Fibroblast of lung (primary cell): ENCODE data around the gene PRLR.

Experiments
- EZH2 ChIP-seq: IDR thresholded peaks from 2 replicates; pipeline ENCODE4 v1.5.1; 2012; ENCODE audit warnings: low read length, control low read depth, mild to moderate bottlenecking; ENCODE audit errors: missing control alignments
- TF ChIP-seq, protein P1 (sequence below), 2 donors: IDR thresholded peaks in 1 of 2; conservative IDR thresholded peaks in 1 of 2; 1 replicate in 1 of 2; 2 replicates in 1 of 2; pipeline ENCODE4 v1.5.1; 2011 to 2012; ENCODE audit warnings: low read length in 2 of 2, control low read depth in 1 of 2, inconsistent platforms in 1 of 2, low read depth in 1 of 2, mild to moderate bottlenecking in 1 of 2

- TF ChIP-seq, protein P1, sequence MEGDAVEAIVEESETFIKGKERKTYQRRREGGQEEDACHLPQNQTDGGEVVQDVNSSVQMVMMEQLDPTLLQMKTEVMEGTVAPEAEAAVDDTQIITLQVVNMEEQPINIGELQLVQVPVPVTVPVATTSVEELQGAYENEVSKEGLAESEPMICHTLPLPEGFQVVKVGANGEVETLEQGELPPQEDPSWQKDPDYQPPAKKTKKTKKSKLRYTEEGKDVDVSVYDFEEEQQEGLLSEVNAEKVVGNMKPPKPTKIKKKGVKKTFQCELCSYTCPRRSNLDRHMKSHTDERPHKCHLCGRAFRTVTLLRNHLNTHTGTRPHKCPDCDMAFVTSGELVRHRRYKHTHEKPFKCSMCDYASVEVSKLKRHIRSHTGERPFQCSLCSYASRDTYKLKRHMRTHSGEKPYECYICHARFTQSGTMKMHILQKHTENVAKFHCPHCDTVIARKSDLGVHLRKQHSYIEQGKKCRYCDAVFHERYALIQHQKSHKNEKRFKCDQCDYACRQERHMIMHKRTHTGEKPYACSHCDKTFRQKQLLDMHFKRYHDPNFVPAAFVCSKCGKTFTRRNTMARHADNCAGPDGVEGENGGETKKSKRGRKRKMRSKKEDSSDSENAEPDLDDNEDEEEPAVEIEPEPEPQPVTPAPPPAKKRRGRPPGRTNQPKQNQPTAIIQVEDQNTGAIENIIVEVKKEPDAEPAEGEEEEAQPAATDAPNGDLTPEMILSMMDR (conservative IDR thresholded peaks at IDR 0.05 in 1 of 2, IDR thresholded peaks at IDR 0.05 in 1 of 2; ENCODE audit: low read depth in 1 of 2, low read length in 2 of 2): no peak
- no peak for TF ChIP-seq EZH2
These were observed 84.5 kb downstream of the PRLR start for GRCh38 chr5:35145691-35146317.
